HEK293T (cell line): ENCODE data around the gene PRICKLE2.

Source experiments
- CTCF ChIA-PET: fragments of 350-600 bp; formaldehyde crosslinking; extraction: SDS; loops from one replicate; lab custom pipeline; 2021; ENCODE audit warnings: antibody characterized with exemption, inconsistent platforms; lab: Yijun Ruan, JAX
- POLR2A ChIA-PET: fragments of 350-600 bp; formaldehyde crosslinking; extraction: SDS; loops from one replicate; lab custom pipeline; 2020; ENCODE audit warnings: antibody characterized with exemption, inconsistent platforms; lab: Yijun Ruan, JAX
- DNase-seq: peaks from one replicate; pipeline ENCODE4 v3.0.0; 2012; ENCODE audit warnings: mixed read lengths; ENCODE audit errors: extremely low spot score
- ARNT ChIP-seq: fragments of 450-650 bp; IDR thresholded peaks from 2 replicates; pipeline ENCODE4 v1.6.1; 2017; ENCODE audit warnings: mild to moderate bottlenecking
- BHLHE40 ChIP-seq: fragments of 450-650 bp; IDR thresholded peaks from 2 replicates; pipeline ENCODE4 v1.6.1; 2016; ENCODE audit warnings: mild to moderate bottlenecking, moderate library complexity, borderline replicate concordance
- CTBP1 ChIP-seq: fragments of 450-650 bp; IDR thresholded peaks from 2 replicates; pipeline ENCODE4 v1.6.1; 2016; ENCODE audit warnings: borderline replicate concordance
- ELF4 ChIP-seq: fragments of 450-650 bp; IDR thresholded peaks from 2 replicates; pipeline ENCODE4 v1.6.1; 2017; ENCODE audit warnings: antibody characterized with exemption
- FOXA1 ChIP-seq: fragments of 450-650 bp; IDR thresholded peaks from 2 replicates; pipeline ENCODE4 v1.6.1; 2016; ENCODE audit warnings: mild to moderate bottlenecking
- FOXK2 ChIP-seq: fragments of 450-650 bp; IDR thresholded peaks from 2 replicates; pipeline ENCODE4 v1.6.1; 2016; ENCODE audit warnings: mild to moderate bottlenecking
- FOXM1 ChIP-seq: fragments of 450-650 bp; IDR thresholded peaks from 2 replicates; pipeline ENCODE4 v1.6.1; 2017; ENCODE audit warnings: mild to moderate bottlenecking, borderline replicate concordance
- HDGF ChIP-seq: fragments of 450-650 bp; IDR thresholded peaks from 2 replicates; pipeline ENCODE4 v1.6.1; 2017; ENCODE audit warnings: antibody characterized with exemption, borderline replicate concordance
- L3MBTL2 ChIP-seq: fragments of 450-650 bp; conservative IDR thresholded peaks from 2 replicates; pipeline ENCODE4 v1.6.1; 2016; ENCODE audit warnings: mild to moderate bottlenecking
- LEF1 ChIP-seq: fragments of 450-650 bp; IDR thresholded peaks from 2 replicates; pipeline ENCODE4 v1.6.1; 2017; ENCODE audit warnings: mild to moderate bottlenecking, borderline replicate concordance
- NFRKB ChIP-seq: fragments of 450-650 bp; IDR thresholded peaks from 2 replicates; pipeline ENCODE4 v1.6.1; 2016; ENCODE audit warnings: mild to moderate bottlenecking, moderate library complexity
- PKNOX1 ChIP-seq: fragments of 450-650 bp; IDR thresholded peaks from 2 replicates; pipeline ENCODE4 v1.6.1; 2016
- SP1 ChIP-seq: fragments of 450-650 bp; IDR thresholded peaks from 2 replicates; pipeline ENCODE4 v1.6.1; 2017
- SUZ12 ChIP-seq: fragments of 450-650 bp; IDR thresholded peaks from 2 replicates; pipeline ENCODE4 v1.6.1; 2016; ENCODE audit warnings: mild to moderate bottlenecking
- TARDBP ChIP-seq: fragments of 450-650 bp; IDR thresholded peaks from 2 replicates; pipeline ENCODE4 v1.6.1; 2016
- ZNF384 ChIP-seq: fragments of 450-650 bp; IDR thresholded peaks from 2 replicates; pipeline ENCODE4 v1.6.1; 2016

Gene PRICKLE2

GRCh38 chr3:64141476-64141875 lies 83.8 kb downstream of the PRICKLE2 start:
- ChIA-PET POLR2A (no interaction called here), CTCF (interaction anchor here (0.5 to 0.6 kb wide), 2 partner anchors 52 to 58 kb away, joined by 3 read pairs; no protein-coding TSS in a partner anchor)
- DNase-seq, result no peak
- TF ChIP-seq L3MBTL2 (no peak), TARDBP (no peak), HDGF (no peak), PKNOX1 (no peak), BHLHE40 (no peak), ARNT (no peak), ELF4 (no peak), LEF1 (no peak), SUZ12 (no peak), CTBP1 (no peak), FOXA1 (no peak), ZNF384 (no peak), NFRKB (no peak), FOXM1 (no peak), SP1 (no peak), FOXK2 (no peak)

- TF ChIP-seq TARDBP (no peak), LEF1 (no peak), SUZ12 (no peak), BHLHE40 (no peak), ELF4 (no peak), FOXK2 (no peak), PKNOX1 (no peak), FOXA1 (no peak), NFRKB (no peak), L3MBTL2 (no peak), CTBP1 (no peak), ARNT (no peak), HDGF (no peak), SP1 (no peak), ZNF384 (no peak), FOXM1 (no peak)
- POLR2A ChIA-PET, result no interaction called here
- CTCF ChIA-PET, result no interaction called here
- DNase-seq, result no peak
These were observed 84.6 kb downstream of the PRICKLE2 start for GRCh38 chr3:64140651-64141050.

- TF ChIP-seq NFRKB (no peak), LEF1 (no peak), FOXA1 (no peak), HDGF (no peak), TARDBP (no peak), PKNOX1 (no peak), FOXK2 (no peak), SUZ12 (no peak)
- no peak for DNase-seq
- ChIA-PET POLR2A (no interaction called here), CTCF (interaction anchor here (1.4 kb wide), 1 partner anchor 10 kb away, joined by 3 read pairs; no protein-coding TSS in a partner anchor)
These were observed 86.5 kb downstream of the PRICKLE2 start for GRCh38 chr3:64138656-64139375.

GRCh38 chr3:64138046-64138445 lies 87.2 kb downstream of the PRICKLE2 start:
- no peak for DNase-seq
- CTCF ChIA-PET, result interaction anchor here (1.4 kb wide), 1 partner anchor 10 kb away, joined by 3 read pairs; no protein-coding TSS in a partner anchor
- POLR2A ChIA-PET, result no interaction called here
- no peak for TF ChIP-seq ARNT

GRCh38 chr3:64134882-64135281 lies 90.4 kb downstream of the PRICKLE2 start:
- DNase-seq, result no peak
- ChIA-PET POLR2A (interaction anchor here (1.1 kb wide), 1 partner anchor 14 kb away, joined by 3 read pairs; no protein-coding TSS in a partner anchor), CTCF (interaction anchor here (0.7 kb wide), 1 partner anchor 93 kb away, joined by 3 read pairs; no protein-coding TSS in a partner anchor)
- TF ChIP-seq CTBP1 (no peak), FOXA1 (no peak), ELF4 (no peak), FOXK2 (no peak), SUZ12 (no peak), HDGF (no peak), BHLHE40 (no peak), ZNF384 (no peak), LEF1 (no peak)

GRCh38 chr3:64133987-64134386 lies 91.3 kb downstream of the PRICKLE2 start:
- ChIA-PET CTCF (no interaction called here), POLR2A (interaction anchor here (1.1 kb wide), 1 partner anchor 15 kb away, joined by 3 read pairs; no protein-coding TSS in a partner anchor)
- no peak for DNase-seq
- no peak for TF ChIP-seq FOXM1
- no peak for TF ChIP-seq FOXA1
- TF ChIP-seq ZNF384, result no peak
- no peak for TF ChIP-seq SP1
- TF ChIP-seq ARNT, result no peak
- TF ChIP-seq SUZ12, result no peak
- TF ChIP-seq LEF1, result no peak
